Endodermal cell (in vitro differentiated cells): ENCODE data around the gene OR1N2. TPM values are rescaled to one million over a fixed set of nuclear protein-coding genes. Genes with fewer than 3 reads are reported as not detected.

Source experiments
- DNase-seq: peaks from one replicate; pipeline ENCODE4 v3.0.0-alpha.2; 2017
- H3K27ac ChIP-seq: 2 replicates; pipeline ENCODE4 v1.5.1; 2013; ENCODE audit warnings: mild to moderate bottlenecking, low read depth, low read length, moderate library complexity
- H3K27me3 ChIP-seq: 2 replicates; pipeline ENCODE4 v1.6.1; 2013; ENCODE audit warnings: mild to moderate bottlenecking, low read length, moderate library complexity; ENCODE audit not compliant: insufficient read depth, control insufficient read depth, poor library complexity, severe bottlenecking
- H3K36me3 ChIP-seq: 2 replicates; pipeline ENCODE4 v1.7.0; 2013; ENCODE audit warnings: mild to moderate bottlenecking, low read length, moderate library complexity; ENCODE audit not compliant: control insufficient read depth, insufficient read depth
- H3K4me1 ChIP-seq: one replicate; pipeline ENCODE4 v1.7.0; 2013; ENCODE audit warnings: low read length; ENCODE audit not compliant: control insufficient read depth, insufficient read depth
- H3K4me3 ChIP-seq: 2 replicates; pipeline ENCODE4 v1.5.1; 2013; ENCODE audit warnings: mild to moderate bottlenecking, low read length, moderate library complexity
- H3K9ac ChIP-seq: 2 replicates; pipeline ENCODE4 v1.6.1; 2013; ENCODE audit warnings: mild to moderate bottlenecking, low read length, moderate library complexity; ENCODE audit not compliant: poor library complexity, severe bottlenecking; ENCODE audit errors: extremely low read depth
- H3K9me3 ChIP-seq: 2 replicates; pipeline ENCODE4 v1.6.1; 2013; ENCODE audit warnings: mild to moderate bottlenecking, low read length, moderate library complexity; ENCODE audit not compliant: control insufficient read depth
- H3K27ac Mint-ChIP-seq: 2 replicates; pipeline ENCODE4 v1.8.0; 2020; ENCODE audit warnings: mixed read lengths
- H3K27me3 Mint-ChIP-seq: 2 replicates; pipeline ENCODE4 v1.8.0; 2021; ENCODE audit warnings: mild to moderate bottlenecking, mixed read lengths; ENCODE audit not compliant: insufficient read depth
- H3K36me3 Mint-ChIP-seq: 2 replicates; pipeline ENCODE4 v1.8.0; 2020; ENCODE audit warnings: low read depth, mixed read lengths
- H3K4me1 Mint-ChIP-seq: 2 replicates; pipeline ENCODE4 v1.8.0; 2020; ENCODE audit warnings: mixed read lengths
- H3K4me3 Mint-ChIP-seq: 2 replicates; pipeline ENCODE4 v1.8.0; 2020; ENCODE audit warnings: mild to moderate bottlenecking, moderate library complexity, mixed read lengths
- H3K9me3 Mint-ChIP-seq: 2 replicates; pipeline ENCODE4 v1.8.0; 2020; ENCODE audit warnings: mild to moderate bottlenecking, mixed read lengths
- WGBS, 2 experiments: methylation state at CpG; one replicate each; pipeline versions ENCODE4 v1.1.5 to v1.1.7; 2013; ENCODE audit warnings: missing lambda C conversion rate in 2 of 2, mixed read lengths in 1 of 2; ENCODE audit not compliant: insufficient coverage in 1 of 2, insufficient read length in 1 of 2; 5-methylcytosine and 5-hydroxymethylcytosine counted together
- long read RNA-seq, 4 experiments: library from polyadenylated mRNA in 2 of 4; library from RNA in 1 of 4; library from capped mRNA in 1 of 4; stranded (forward) in 3 of 4; unstranded in 1 of 4; transcript quantifications; one replicate each; pipeline ENCODE4 v2.0.0, GENCODE V29; 2020 to 2021; ENCODE audit warnings: inconsistent platforms in 1 of 4
- polyA plus RNA-seq, 2 experiments: library from polyadenylated mRNA; stranded (reverse); fragments of 50-300 nt; gene quantifications; one replicate each; pipeline ENCODE4 v1.2.3, GENCODE V29; 2013
- total RNA-seq, 2 donors: library from RNA; stranded (reverse); fragmentation: NEBNext Ultra II Directional in 1 of 2; extraction: Animal tissue kit (Norgen Biotek cat#: 25700) in 1 of 2; gene quantifications; 2 replicates in 1 of 2; 3 replicates in 1 of 2; pipeline ENCODE4 v1.2.1, GENCODE V29; 2021
- TF ChIP-seq, protein P1 (sequence below): fragments of 200-600 bp; sonication (generic); conservative IDR thresholded peaks from 2 replicates; pipeline ENCODE4 v1.5.0; 2021; ENCODE audit warnings: antibody characterized with exemption, mild to moderate bottlenecking

OR1N2 gene, protein sequence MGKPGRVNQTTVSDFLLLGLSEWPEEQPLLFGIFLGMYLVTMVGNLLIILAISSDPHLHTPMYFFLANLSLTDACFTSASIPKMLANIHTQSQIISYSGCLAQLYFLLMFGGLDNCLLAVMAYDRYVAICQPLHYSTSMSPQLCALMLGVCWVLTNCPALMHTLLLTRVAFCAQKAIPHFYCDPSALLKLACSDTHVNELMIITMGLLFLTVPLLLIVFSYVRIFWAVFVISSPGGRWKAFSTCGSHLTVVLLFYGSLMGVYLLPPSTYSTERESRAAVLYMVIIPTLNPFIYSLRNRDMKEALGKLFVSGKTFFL
- not detected for total RNA-seq
- polyA plus RNA-seq (2013, experiment 1 of 2): not detected
- polyA plus RNA-seq (2013, experiment 2 of 2): not detected
- long read RNA-seq, experiment 1: 0 reads
- long read RNA-seq, experiment 2: 0 reads
- long read RNA-seq, experiment 3: 0 reads
- long read RNA-seq, experiment 4: 0 reads

DNA sequence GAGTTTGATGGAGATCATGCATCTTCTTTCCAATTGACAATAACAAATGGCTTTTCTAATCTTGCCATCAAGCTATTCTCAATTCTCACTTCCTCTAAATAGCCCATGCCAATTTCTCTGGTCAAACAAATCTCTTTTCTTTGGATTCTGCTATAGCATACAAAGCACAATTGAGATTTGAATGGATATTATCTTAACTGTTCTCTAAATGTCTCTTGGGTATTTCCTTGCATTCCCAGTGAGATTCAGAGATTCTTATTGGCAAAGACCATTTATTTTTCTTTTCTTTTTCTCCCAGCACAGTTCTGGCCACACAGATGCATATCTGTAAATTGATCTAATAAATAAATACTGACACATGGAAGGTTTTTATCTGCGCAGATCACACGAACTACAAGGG is at the start of gene OR1N2:
Gene OR1N2 (plus strand): TSS at position 301 of the 400 bp plus-strand sequence. CDS start 100 bp downstream, outside the sequence.
- Mint-ChIP-seq H3K4me3 (no peak within 1 kb of the TSS), H3K9me3 (peaks cover 22% of the 10 kb centered on the region), H3K4me1 (no peaks in the 10 kb centered on the region), H3K27ac (no peak within 1 kb of the TSS), H3K36me3 (no peaks in the 10 kb centered on the region), H3K27me3 (peaks cover 15% of the 10 kb centered on the region)
- DNase-seq: no peak
- Histone ChIP-seq H3K36me3 (no peaks in the 10 kb centered on the region), H3K4me1 (no peaks in the 10 kb centered on the region), H3K27ac (no peak within 1 kb of the TSS), H3K9me3 (peaks cover 36% of the 10 kb centered on the region), H3K27me3 (no peaks in the 10 kb centered on the region), H3K4me3 (no peak within 1 kb of the TSS), H3K9ac (no peak within 1 kb of the TSS)
- TF ChIP-seq, protein P1, sequence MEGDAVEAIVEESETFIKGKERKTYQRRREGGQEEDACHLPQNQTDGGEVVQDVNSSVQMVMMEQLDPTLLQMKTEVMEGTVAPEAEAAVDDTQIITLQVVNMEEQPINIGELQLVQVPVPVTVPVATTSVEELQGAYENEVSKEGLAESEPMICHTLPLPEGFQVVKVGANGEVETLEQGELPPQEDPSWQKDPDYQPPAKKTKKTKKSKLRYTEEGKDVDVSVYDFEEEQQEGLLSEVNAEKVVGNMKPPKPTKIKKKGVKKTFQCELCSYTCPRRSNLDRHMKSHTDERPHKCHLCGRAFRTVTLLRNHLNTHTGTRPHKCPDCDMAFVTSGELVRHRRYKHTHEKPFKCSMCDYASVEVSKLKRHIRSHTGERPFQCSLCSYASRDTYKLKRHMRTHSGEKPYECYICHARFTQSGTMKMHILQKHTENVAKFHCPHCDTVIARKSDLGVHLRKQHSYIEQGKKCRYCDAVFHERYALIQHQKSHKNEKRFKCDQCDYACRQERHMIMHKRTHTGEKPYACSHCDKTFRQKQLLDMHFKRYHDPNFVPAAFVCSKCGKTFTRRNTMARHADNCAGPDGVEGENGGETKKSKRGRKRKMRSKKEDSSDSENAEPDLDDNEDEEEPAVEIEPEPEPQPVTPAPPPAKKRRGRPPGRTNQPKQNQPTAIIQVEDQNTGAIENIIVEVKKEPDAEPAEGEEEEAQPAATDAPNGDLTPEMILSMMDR: no peak
- WGBS, 2 experiments: 81% methylated on average over 2 of the region's 2 CpGs; no CpG with 5 or more reads in 1 of the 2 experiments

DNA sequence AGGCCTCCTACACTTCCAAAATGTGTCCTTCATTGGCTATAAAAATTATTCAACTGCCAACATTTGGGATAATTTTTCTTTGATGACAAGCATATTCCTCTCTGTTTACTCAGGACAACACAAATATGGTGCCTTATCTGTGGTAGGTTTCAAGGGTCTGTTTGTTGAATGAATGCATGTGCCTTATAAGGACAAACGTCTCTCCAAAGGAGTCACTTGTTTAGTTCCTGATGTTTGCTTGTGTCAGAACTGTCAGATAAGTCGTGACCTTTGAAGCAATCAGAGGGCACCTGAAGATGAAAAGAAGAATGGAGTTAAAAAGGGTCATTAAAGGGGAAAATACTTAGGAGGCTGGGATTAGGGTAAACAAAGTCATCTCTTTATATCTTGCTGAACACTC is 45.9 kb upstream of the OR1N2 start:
- WGBS, 2 experiments: 40 to 61% methylated on average over 2 of the region's 2 CpGs
- no peaks in the 10 kb centered on the region for H3K36me3 ChIP-seq
- H3K4me3 Mint-ChIP-seq: no peak overlapping the region
- no peaks in the 10 kb centered on the region for H3K9me3 Mint-ChIP-seq
- H3K4me3 ChIP-seq: no peak overlapping the region
- no peak overlapping the region for H3K9ac ChIP-seq
- H3K27me3 ChIP-seq: peaks cover 17% of the 10 kb centered on the region
- no peak for DNase-seq
- no peaks in the 10 kb centered on the region for H3K36me3 Mint-ChIP-seq
- H3K4me1 Mint-ChIP-seq: peaks cover 8% of the 10 kb centered on the region
- H3K27me3 Mint-ChIP-seq: peaks cover 52% of the 10 kb centered on the region
- no peak overlapping the region for H3K27ac ChIP-seq
- TF ChIP-seq, protein P1: no peak
- H3K4me1 ChIP-seq: no peaks in the 10 kb centered on the region
- H3K27ac Mint-ChIP-seq: no peak overlapping the region
- peaks cover 12% of the 10 kb centered on the region for H3K9me3 ChIP-seq

DNA sequence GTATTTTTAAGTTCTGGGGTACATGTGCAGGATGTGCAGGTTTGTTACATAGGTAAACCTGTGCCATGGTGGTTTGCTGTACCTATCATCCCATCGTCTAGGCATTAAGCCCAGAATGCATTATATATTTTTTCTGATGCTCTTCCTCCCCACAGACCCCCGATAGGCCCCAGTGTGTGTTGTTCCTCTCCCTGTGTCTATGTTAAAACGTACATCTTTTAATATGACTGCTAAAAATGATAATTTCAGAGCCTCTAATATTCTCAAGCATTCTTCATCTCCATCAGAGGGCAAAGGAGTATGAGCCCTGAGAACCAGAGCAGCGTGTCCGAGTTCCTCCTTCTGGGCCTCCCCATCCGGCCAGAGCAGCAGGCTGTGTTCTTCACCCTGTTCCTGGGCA is 42.4 kb upstream of the OR1N2 start, which contains the start of gene OR1J2:
Gene OR1J2 (plus strand): TSS at position 301 of the 400 bp plus-strand sequence. CDS start 0 bp downstream, at position 301.
- Histone ChIP-seq H3K36me3 (no peaks in the 10 kb centered on the region), H3K27ac (no peak within 1 kb of the TSS), H3K9ac (no peak within 1 kb of the TSS), H3K9me3 (peaks cover 7% of the 10 kb centered on the region), H3K4me3 (no peak within 1 kb of the TSS), H3K4me1 (no peaks in the 10 kb centered on the region), H3K27me3 (peaks cover 17% of the 10 kb centered on the region)
- Mint-ChIP-seq H3K9me3 (no peaks in the 10 kb centered on the region), H3K4me3 (no peak within 1 kb of the TSS), H3K36me3 (no peaks in the 10 kb centered on the region), H3K27me3 (peaks cover 71% of the 10 kb centered on the region), H3K27ac (no peak within 1 kb of the TSS), H3K4me1 (peaks cover 8% of the 10 kb centered on the region)
- TF ChIP-seq, protein P1: no peak
- 70 to 100% methylated on average over 1 to 6 of the region's 6 CpGs for WGBS, 2 experiments
- DNase-seq: no peak
